HepG2 (cell line): ENCODE data around the gene RAD50. TPM values are rescaled to one million over a fixed set of nuclear protein-coding genes. Genes with fewer than 3 reads are reported as not detected.

ENCODE experiments used
- ATAC-seq: fragments of 200-7000 bp; cut with Tn5 transposase; 3 replicates; pipeline ENCODE4 v1.9.1; 2020; ENCODE audit warnings: mild to moderate bottlenecking, moderate library complexity
- BruUV-seq: library from RNA; stranded (reverse); fragments of 400-500 nt; replicated peaks from 2 replicates; lab custom pipeline; 2021; lab: Mats Ljungman, UMichigan
- CTCF ChIA-PET: fragments of 300-600 bp; formaldehyde crosslinking; extraction: SDS; loops from one replicate; lab custom pipeline; 2021; ENCODE audit warnings: low total read pairs, inconsistent platforms, low intra/inter-chr PET ratio; lab: Yijun Ruan, JAX
- POLR2A ChIA-PET: fragments of 350-600 bp; sonication (Branson Sonifier 250); formaldehyde crosslinking; loops from one replicate; lab custom pipeline; 2020; ENCODE audit warnings: antibody characterized with exemption, inconsistent platforms; lab: Yijun Ruan, JAX
- DNase-seq: peaks from one replicate; pipeline ENCODE4 v3.0.0-alpha.2; 2015; ENCODE audit warnings: low spot score
- FAIRE-seq: peaks from 3 replicates; lab custom pipeline; 2011; peaks lifted over from hg19 to GRCh38; lab: Jason Lieb, UNC
- H2AFZ ChIP-seq: one replicate; pipeline ENCODE4 v1.6.1; 2011; ENCODE audit warnings: low read length, inconsistent platforms
- H3K27ac ChIP-seq: fragments of 300-600 bp; 3 replicates; pipeline ENCODE4 v1.8.0; 2011; ENCODE audit warnings: mixed run types, mild to moderate bottlenecking, mixed read lengths, low read length, inconsistent platforms; ENCODE audit not compliant: insufficient read depth; ENCODE audit errors: extremely low read length
- H3K27me3 ChIP-seq, 2 experiments: fragments of 200-600 bp in 1 of 2; 2 replicates in 1 of 2; 3 replicates in 1 of 2; pipeline versions ENCODE4 v1.6.0 to v1.8.0; 2011; ENCODE audit warnings: low read length in 2 of 2, mild to moderate bottlenecking in 2 of 2, moderate library complexity in 2 of 2, inconsistent platforms in 1 of 2; ENCODE audit not compliant: insufficient read depth in 2 of 2, control insufficient read depth in 1 of 2
- H3K36me3 ChIP-seq, 2 experiments: fragments of 200-600 bp in 1 of 2; replicated peaks in 1 of 2; 2 replicates in 1 of 2; 3 replicates in 1 of 2; pipeline versions ENCODE4 v1.5.1 to v1.8.0; 2011; ENCODE audit warnings: low read length in 2 of 2, inconsistent platforms in 1 of 2; ENCODE audit not compliant: insufficient read depth in 2 of 2, control insufficient read depth in 1 of 2
- H3K4me1 ChIP-seq: 2 replicates; pipeline ENCODE4 v1.5.1; 2012; ENCODE audit warnings: low read length, inconsistent platforms; ENCODE audit not compliant: insufficient read depth
- H3K4me2 ChIP-seq: 2 replicates; pipeline ENCODE4 v1.6.0; 2011; ENCODE audit warnings: low read depth, low read length, inconsistent platforms
- H3K4me3 ChIP-seq, 3 experiments: fragments of 200-600 bp in 1 of 3; sonication (generic), shearing (Covaris generic) in 1 of 3; replicated peaks in 1 of 3; 2 replicates each; pipeline ENCODE4 v1.5.1; 2011 to 2016; ENCODE audit warnings: low read length in 3 of 3, inconsistent platforms in 2 of 3, low read depth in 2 of 3, mild to moderate bottlenecking in 2 of 3, control low read depth in 1 of 3, mixed read lengths in 1 of 3; ENCODE audit not compliant: insufficient read depth in 1 of 3
- H3K79me2 ChIP-seq: one replicate; pipeline ENCODE4 v1.6.1; 2011; ENCODE audit warnings: low read length, inconsistent platforms; ENCODE audit not compliant: insufficient read depth
- H3K9ac ChIP-seq: 2 replicates; pipeline ENCODE4 v1.6.0; 2011; ENCODE audit warnings: mild to moderate bottlenecking, low read depth, low read length, inconsistent platforms; ENCODE audit not compliant: insufficient read depth
- H3K9me3 ChIP-seq: 2 replicates; pipeline ENCODE4 v1.5.1; 2012; ENCODE audit warnings: mild to moderate bottlenecking, low read length
- H4K20me1 ChIP-seq: 2 replicates; pipeline ENCODE4 v1.6.0; 2011; ENCODE audit warnings: inconsistent platforms, mild to moderate bottlenecking, low read length, moderate library complexity; ENCODE audit not compliant: insufficient read depth
- CTCF ChIP-seq: sonication (generic); formaldehyde crosslinking; IDR thresholded peaks from 2 replicates; pipeline ENCODE4 v1.5.0; 2020; ENCODE audit warnings: mild to moderate bottlenecking, missing genetic modification reagents, moderate library complexity
- RARA ChIP-seq: IDR thresholded peaks from 2 replicates; pipeline ENCODE4 v1.6.1; 2016; ENCODE audit warnings: missing genetic modification reagents, missing compliant biosample characterization
- ZBTB33 ChIP-seq: sonication (generic); formaldehyde crosslinking; IDR thresholded peaks from 2 replicates; pipeline ENCODE4 v1.4.0; 2020; ENCODE audit warnings: missing genetic modification reagents
- WGBS: methylation state at CpG from one replicate; pipeline ENCODE4 v1.1.6; 2017; ENCODE audit warnings: low lambda C conversion rate; 5-methylcytosine and 5-hydroxymethylcytosine counted together
- in situ Hi-C: cut with HindIII; loops from 2 replicates; pipeline ENCODE4 v1.10.0; 2017; ENCODE audit warnings: low pct_unique_long_range_greater_than_20kb; ENCODE audit not compliant: extremely low pct_ligation_motif_present
- intact Hi-C: fragments of 100-400 bp; cut with micrococcal nuclease; formaldehyde crosslinking; loops from one replicate; pipeline ENCODE4 v1.10.0; 2022; ENCODE audit not compliant: unreplicated experiment
- polyA plus RNA-seq, 8 experiments: library from polyadenylated mRNA; depleted of rRNA in 3 of 8; stranded (reverse) in 7 of 8; unstranded in 1 of 8; fragments of >200 nt; fragmentation: Illumina TruSeq in 4 of 8; extraction: Trizol in 4 of 8; gene quantifications; 2 replicates each; pipeline versions ENCODE4 v1.2.1 to v1.2.3, GENCODE V29; 2011 to 2016; ENCODE audit warnings: low read depth in 4 of 8, missing spikeins in 1 of 8, mixed read lengths in 1 of 8; ENCODE audit not compliant: insufficient read depth in 1 of 8
- total RNA-seq, 5 experiments: library from RNA; depleted of rRNA; stranded (reverse); fragments of >200 nt; fragmentation: Illumina TruSeq; extraction: Trizol; gene quantifications; 2 replicates each; pipeline ENCODE4 v1.2.3, GENCODE V29; 2016; ENCODE audit warnings: low read depth in 1 of 5

RAD50 gene
- total and polyA plus RNA-seq, 2 of the 13 experiments (the other 11 are each of a cell fraction or from before 2014, with no cell fraction given): 19.2 to 23.4 TPM

- Histone ChIP-seq H3K4me3 (no peak within 1 kb of the TSS), H3K36me3 (no peaks in the 10 kb centered on the region), H3K4me1 (peaks cover 45% of the 10 kb centered on the region), H3K9ac (no peak within 1 kb of the TSS), H3K79me2 (no peaks in the 10 kb centered on the region), H3K27me3 (peaks cover 1 to 5% of the 10 kb centered on the region in 2 experiments; a peak in 2 of 5 replicates), H3K27ac (no peak within 1 kb of the TSS), H3K4me2 (peak within 1 kb of the TSS; percentile 51), H4K20me1 (no peaks in the 10 kb centered on the region), H2AFZ (no peak within 1 kb of the TSS), H3K9me3 (no peaks in the 10 kb centered on the region)
- intact Hi-C loops: no loop called here
- FAIRE-seq (no peak), ATAC-seq (no peak), DNase-seq (no peak)
- TF ChIP-seq CTCF (CRISPR knock-in tag) (no peak), ZBTB33 (CRISPR knock-in tag) (peak; percentile 51; the same call in 1 of the 2 replicates), RARA (CRISPR knock-in tag) (no peak)
- ChIA-PET POLR2A (no interaction called here), CTCF (no interaction called here)
- 66% methylated on average over 9 of the region's 12 CpGs for WGBS
- no TSS peak for BruUV-seq
- in situ Hi-C loops: loop anchor here (25.0 kb wide), 1 partner anchor 271 kb away; no protein-coding TSS in a partner anchor
Measured at GRCh38 chr5:132657676-132658380, 101.1 kb downstream of the RAD50 start, which contains the start of gene IL13. TSS of gene IL13 (plus strand) at chr5:132658173. CDS start at chr5:132658187, 14 bp downstream.
